K562 (cell line): ENCODE data around the gene PLEKHA6. TPM values are rescaled to one million over a fixed set of nuclear protein-coding genes. Genes with fewer than 3 reads are reported as not detected.

Experiments
- ARID1B ChIP-seq: fragments of 450-650 bp; IDR thresholded peaks from 2 replicates; pipeline ENCODE4 v1.6.1; 2016; ENCODE audit warnings: antibody characterized with exemption, mild to moderate bottlenecking, inconsistent platforms
- ATF1 ChIP-seq, 2 experiments: fragments of 450-650 bp in 1 of 2; IDR thresholded peaks; 2 replicates each; pipeline ENCODE4 v1.6.1; 2016; ENCODE audit warnings: missing compliant biosample characterization in 1 of 2, missing genetic modification characterization in 1 of 2
- DEAF1 ChIP-seq: fragments of 450-650 bp; formaldehyde crosslinking; IDR thresholded peaks from 2 replicates; pipeline ENCODE4 v1.4.0; 2020; ENCODE audit warnings: mild to moderate bottlenecking, moderate library complexity
- GTF2F1 ChIP-seq: IDR thresholded peaks from 2 replicates; pipeline ENCODE4 v1.6.1; 2011; ENCODE audit warnings: low read depth, low read length, improper control_type of control experiment
- HMG20A ChIP-seq: fragments of 450-650 bp; formaldehyde crosslinking; conservative IDR thresholded peaks from 2 replicates; pipeline ENCODE4 v1.4.0; 2020; ENCODE audit warnings: mild to moderate bottlenecking, mixed read lengths
- HNRNPH1 ChIP-seq: fragments of 200-400 bp; formaldehyde crosslinking; optimal IDR thresholded peaks from 2 replicates; pipeline ENCODE3; 2017; ENCODE audit warnings: low read depth, mild to moderate bottlenecking, low read length, moderate library complexity
- JUNB ChIP-seq: fragments of 450-650 bp; formaldehyde crosslinking; conservative IDR thresholded peaks from 2 replicates; pipeline ENCODE4 v1.4.0; 2020; ENCODE audit warnings: mild to moderate bottlenecking
- NR2C1 ChIP-seq, 2 experiments: fragments of 450-650 bp; IDR thresholded peaks; 2 replicates each; pipeline ENCODE4 v1.6.1; 2017; ENCODE audit warnings: mild to moderate bottlenecking in 2 of 2, antibody characterized with exemption in 1 of 2, inconsistent platforms in 1 of 2, missing compliant biosample characterization in 1 of 2, missing genetic modification characterization in 1 of 2
- RBM34 ChIP-seq: fragments of 200-400 bp; formaldehyde crosslinking; IDR thresholded peaks from 2 replicates; pipeline ENCODE4 v1.6.1; 2018; ENCODE audit warnings: low read length, borderline replicate concordance; ENCODE audit not compliant: insufficient read depth
- SMARCA5 ChIP-seq: fragments of 450-650 bp; IDR thresholded peaks from 2 replicates; pipeline ENCODE4 v1.6.1; 2016
- XRCC5 ChIP-seq: fragments of 200-400 bp; formaldehyde crosslinking; IDR thresholded peaks from 2 replicates; pipeline ENCODE4 v1.6.1; 2017; ENCODE audit warnings: low read depth, mild to moderate bottlenecking, low read length
- ZFX ChIP-seq: sonication (generic); formaldehyde crosslinking; IDR thresholded peaks from 2 replicates; pipeline ENCODE4 v1.8.0; 2022; ENCODE audit warnings: mild to moderate bottlenecking, missing genetic modification reagents, moderate library complexity
- ZKSCAN3 ChIP-seq: fragments of 250-450 bp; sonication (Bioruptor Pico); IDR thresholded peaks from 2 replicates; pipeline ENCODE4 v1.4.0; 2020
- ZNF324 ChIP-seq: fragments of 250-450 bp; sonication (Bioruptor Pico); IDR thresholded peaks from 2 replicates; pipeline ENCODE4 v1.4.0; 2020; ENCODE audit warnings: mild to moderate bottlenecking
- ZNF384 ChIP-seq: IDR thresholded peaks from 2 replicates; pipeline ENCODE4 v1.6.1; 2012; ENCODE audit warnings: low read depth, low read length, improper control_type of control experiment
- ZSCAN29 ChIP-seq: fragments of 450-650 bp; IDR thresholded peaks from 2 replicates; pipeline ENCODE4 v1.6.1; 2017
- polyA plus RNA-seq, 8 experiments: library from polyadenylated mRNA; depleted of rRNA in 4 of 8; stranded (reverse) in 5 of 8; unstranded in 3 of 8; fragments of >200 nt; fragmentation: Nextera tagmentation in 2 of 8; fragmentation: Illumina TruSeq in 1 of 8; extraction: Ambion mirVana in 2 of 8; extraction: Trizol in 1 of 8; gene quantifications; 2 replicates each; pipeline versions ENCODE4 v1.2.1 to v1.2.3, GENCODE V29; 2011 to 2014; ENCODE audit warnings: inconsistent platforms in 1 of 8, missing spikeins in 1 of 8
- total RNA-seq, 7 experiments: library from RNA; depleted of rRNA in 6 of 7; stranded (reverse); fragments of >200 nt in 6 of 7; fragmentation: Illumina TruSeq in 2 of 7; extraction: Trizol in 2 of 7; gene quantifications; 2 replicates each; pipeline versions ENCODE4 v1.2.1 to v1.2.3, GENCODE V29; 2011 to 2021; ENCODE audit warnings: low replicate concordance in 1 of 7
- TF ChIP-seq, protein P1 (sequence below): fragments of 250-450 bp; sonication (Bioruptor Pico); IDR thresholded peaks from 2 replicates; pipeline ENCODE4 v1.4.0; 2020; ENCODE audit warnings: mild to moderate bottlenecking, moderate library complexity
- TF ChIP-seq, protein P2 (sequence below): fragments of 200-800 bp; sonication (Bioruptor generic); IDR thresholded peaks from 2 replicates; pipeline ENCODE4 v1.6.1; 2016; ENCODE audit warnings: missing genetic modification characterization, missing compliant biosample characterization

Gene PLEKHA6
- total and polyA plus RNA-seq, 9 of the 15 experiments (the other 6 are each of a cell fraction or from before 2014, with no cell fraction given), result under 0.01 to 0.33 (median 0.01) TPM; not detected in 4

DNA sequence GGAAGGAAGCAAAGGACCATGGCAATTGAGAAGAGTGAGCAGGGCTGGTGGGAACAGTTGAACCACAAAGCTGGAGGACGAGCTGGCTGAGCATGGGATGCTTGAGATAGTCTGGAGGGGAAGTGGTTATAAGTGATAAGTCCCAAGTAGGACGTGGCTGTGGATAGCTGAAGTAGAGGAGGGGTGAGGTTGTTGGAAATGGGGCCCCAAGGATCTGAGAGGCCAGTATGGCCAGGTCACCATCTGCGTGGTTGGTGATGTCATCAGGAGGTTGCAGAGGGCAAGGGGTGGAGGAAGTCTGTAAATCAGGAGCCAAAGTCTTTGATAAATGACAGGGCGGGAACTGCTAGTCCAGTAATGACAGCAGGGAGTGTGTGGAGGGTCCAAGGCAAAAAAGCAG lies 182.6 kb downstream of the PLEKHA6 start (continued):
- TF ChIP-seq DEAF1 (CRISPR knock-in tag) (no peak), HMG20A (CRISPR knock-in tag) (no peak), ZNF384 (no peak), ARID1B (peak; percentile 93), RBM34 (no peak), JUNB (CRISPR knock-in tag) (peak; percentile 82), SMARCA5 (no peak), XRCC5 (no peak), ZKSCAN3 (CRISPR knock-in tag) (no peak), HNRNPH1 (no peak), ZFX (CRISPR knock-in tag) (no peak), ZSCAN29 (no peak), ZNF324 (CRISPR knock-in tag) (no peak), ATF1 (CRISPR knock-in tag; IDR thresholded peaks at IDR 0.05) (no peak), ATF1 (tag; IDR thresholded peaks at IDR 0.05) (peak; percentile 94), GTF2F1 (no peak), NR2C1 (IDR thresholded peaks at IDR 0.05) (peak; percentile 47; the same call in 1 of the 2 replicates), NR2C1 (tag; IDR thresholded peaks at IDR 0.05) (peak; percentile 83)
- TF ChIP-seq, protein P1, sequence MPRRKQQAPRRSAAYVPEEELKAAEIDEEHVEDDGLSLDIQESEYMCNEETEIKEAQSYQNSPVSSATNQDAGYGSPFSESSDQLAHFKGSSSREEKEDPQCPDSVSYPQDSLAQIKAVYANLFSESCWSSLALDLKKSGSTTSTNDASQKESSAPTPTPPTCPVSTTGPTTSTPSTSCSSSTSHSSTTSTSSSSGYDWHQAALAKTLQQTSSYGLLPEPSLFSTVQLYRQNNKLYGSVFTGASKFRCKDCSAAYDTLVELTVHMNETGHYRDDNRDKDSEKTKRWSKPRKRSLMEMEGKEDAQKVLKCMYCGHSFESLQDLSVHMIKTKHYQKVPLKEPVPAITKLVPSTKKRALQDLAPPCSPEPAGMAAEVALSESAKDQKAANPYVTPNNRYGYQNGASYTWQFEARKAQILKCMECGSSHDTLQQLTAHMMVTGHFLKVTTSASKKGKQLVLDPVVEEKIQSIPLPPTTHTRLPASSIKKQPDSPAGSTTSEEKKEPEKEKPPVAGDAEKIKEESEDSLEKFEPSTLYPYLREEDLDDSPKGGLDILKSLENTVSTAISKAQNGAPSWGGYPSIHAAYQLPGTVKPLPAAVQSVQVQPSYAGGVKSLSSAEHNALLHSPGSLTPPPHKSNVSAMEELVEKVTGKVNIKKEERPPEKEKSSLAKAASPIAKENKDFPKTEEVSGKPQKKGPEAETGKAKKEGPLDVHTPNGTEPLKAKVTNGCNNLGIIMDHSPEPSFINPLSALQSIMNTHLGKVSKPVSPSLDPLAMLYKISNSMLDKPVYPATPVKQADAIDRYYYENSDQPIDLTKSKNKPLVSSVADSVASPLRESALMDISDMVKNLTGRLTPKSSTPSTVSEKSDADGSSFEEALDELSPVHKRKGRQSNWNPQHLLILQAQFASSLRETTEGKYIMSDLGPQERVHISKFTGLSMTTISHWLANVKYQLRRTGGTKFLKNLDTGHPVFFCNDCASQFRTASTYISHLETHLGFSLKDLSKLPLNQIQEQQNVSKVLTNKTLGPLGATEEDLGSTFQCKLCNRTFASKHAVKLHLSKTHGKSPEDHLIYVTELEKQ (CRISPR knock-in tag), result no peak
- TF ChIP-seq, protein P2, sequence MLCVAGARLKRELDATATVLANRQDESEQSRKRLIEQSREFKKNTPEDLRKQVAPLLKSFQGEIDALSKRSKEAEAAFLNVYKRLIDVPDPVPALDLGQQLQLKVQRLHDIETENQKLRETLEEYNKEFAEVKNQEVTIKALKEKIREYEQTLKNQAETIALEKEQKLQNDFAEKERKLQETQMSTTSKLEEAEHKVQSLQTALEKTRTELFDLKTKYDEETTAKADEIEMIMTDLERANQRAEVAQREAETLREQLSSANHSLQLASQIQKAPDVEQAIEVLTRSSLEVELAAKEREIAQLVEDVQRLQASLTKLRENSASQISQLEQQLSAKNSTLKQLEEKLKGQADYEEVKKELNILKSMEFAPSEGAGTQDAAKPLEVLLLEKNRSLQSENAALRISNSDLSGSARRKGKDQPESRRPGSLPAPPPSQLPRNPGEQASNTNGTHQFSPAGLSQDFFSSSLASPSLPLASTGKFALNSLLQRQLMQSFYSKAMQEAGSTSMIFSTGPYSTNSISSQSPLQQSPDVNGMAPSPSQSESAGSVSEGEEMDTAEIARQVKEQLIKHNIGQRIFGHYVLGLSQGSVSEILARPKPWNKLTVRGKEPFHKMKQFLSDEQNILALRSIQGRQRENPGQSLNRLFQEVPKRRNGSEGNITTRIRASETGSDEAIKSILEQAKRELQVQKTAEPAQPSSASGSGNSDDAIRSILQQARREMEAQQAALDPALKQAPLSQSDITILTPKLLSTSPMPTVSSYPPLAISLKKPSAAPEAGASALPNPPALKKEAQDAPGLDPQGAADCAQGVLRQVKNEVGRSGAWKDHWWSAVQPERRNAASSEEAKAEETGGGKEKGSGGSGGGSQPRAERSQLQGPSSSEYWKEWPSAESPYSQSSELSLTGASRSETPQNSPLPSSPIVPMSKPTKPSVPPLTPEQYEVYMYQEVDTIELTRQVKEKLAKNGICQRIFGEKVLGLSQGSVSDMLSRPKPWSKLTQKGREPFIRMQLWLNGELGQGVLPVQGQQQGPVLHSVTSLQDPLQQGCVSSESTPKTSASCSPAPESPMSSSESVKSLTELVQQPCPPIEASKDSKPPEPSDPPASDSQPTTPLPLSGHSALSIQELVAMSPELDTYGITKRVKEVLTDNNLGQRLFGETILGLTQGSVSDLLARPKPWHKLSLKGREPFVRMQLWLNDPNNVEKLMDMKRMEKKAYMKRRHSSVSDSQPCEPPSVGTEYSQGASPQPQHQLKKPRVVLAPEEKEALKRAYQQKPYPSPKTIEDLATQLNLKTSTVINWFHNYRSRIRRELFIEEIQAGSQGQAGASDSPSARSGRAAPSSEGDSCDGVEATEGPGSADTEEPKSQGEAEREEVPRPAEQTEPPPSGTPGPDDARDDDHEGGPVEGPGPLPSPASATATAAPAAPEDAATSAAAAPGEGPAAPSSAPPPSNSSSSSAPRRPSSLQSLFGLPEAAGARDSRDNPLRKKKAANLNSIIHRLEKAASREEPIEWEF (CRISPR knock-in tag), result no peak; the same call in 1 of the 2 replicates
